Transverse colon (tissue), 4 donors: Measurements from ENCODE around the gene FRMPD4. TPM values are rescaled to one million over a fixed set of nuclear protein-coding genes. Genes with fewer than 3 reads are reported as not detected.

ENCODE experiments used
- DNase-seq: peaks from one replicate; pipeline ENCODE4 v3.0.0-alpha.2; 2019
- H3K27ac ChIP-seq, 4 donors: fragments of 200-600 bp; sonication (generic); 2 replicates each; pipeline ENCODE4 v1.5.1; 2016 to 2018; ENCODE audit warnings: inconsistent platforms in 4 of 4
- H3K27me3 ChIP-seq: fragments of 200-600 bp; sonication (generic); 2 replicates; pipeline ENCODE4 v1.5.1; 2017; ENCODE audit warnings: inconsistent platforms
- H3K36me3 ChIP-seq, 4 donors: fragments of 200-600 bp; sonication (generic); 2 replicates each; pipeline ENCODE4 v1.5.1; 2017 to 2019; ENCODE audit warnings: inconsistent platforms in 4 of 4
- H3K4me1 ChIP-seq, 4 donors: fragments of 200-600 bp; sonication (generic); 2 replicates each; pipeline ENCODE4 v1.5.1; 2017 to 2020; ENCODE audit warnings: inconsistent platforms in 4 of 4
- H3K4me3 ChIP-seq, 4 donors: fragments of 200-600 bp; sonication (generic); 1 replicate in 1 of 4; 2 replicates in 3 of 4; pipeline versions ENCODE4 v1.5.1 to v1.6.1; 2017 to 2019; ENCODE audit warnings: inconsistent platforms in 4 of 4
- H3K9me3 ChIP-seq, 2 donors: fragments of 200-600 bp; sonication (generic); 2 replicates each; pipeline ENCODE4 v1.5.1; 2017 to 2019; ENCODE audit warnings: inconsistent platforms in 2 of 2
- CTCF ChIP-seq, 5 experiments: fragments of 200-600 bp in 3 of 5; fragments of 450-650 bp in 2 of 5; sonication (generic) in 3 of 5; IDR thresholded peaks; 1 replicate in 2 of 5; 2 replicates in 3 of 5; pipeline ENCODE4 v1.5.1; 2016 to 2017; ENCODE audit warnings: antibody characterized with exemption in 5 of 5, inconsistent platforms in 3 of 5, mild to moderate bottlenecking in 2 of 5, moderate library complexity in 1 of 5
- EP300 ChIP-seq: sonication (generic); formaldehyde crosslinking; IDR thresholded peaks from one replicate; pipeline ENCODE4 v1.6.1; 2017; ENCODE audit warnings: antibody characterized with exemption, low read depth
- POLR2A ChIP-seq: fragments of 450-650 bp; IDR thresholded peaks from one replicate; pipeline ENCODE4 v1.6.1; 2016; ENCODE audit warnings: antibody characterized with exemption, mild to moderate bottlenecking, moderate library complexity
- POLR2AphosphoS5 ChIP-seq, 3 donors: sonication (generic); formaldehyde crosslinking; IDR thresholded peaks; one replicate each; pipeline ENCODE4 v1.6.1; 2016; ENCODE audit warnings: antibody characterized with exemption in 3 of 3
- WGBS, 2 donors: methylation state at CpG; one replicate each; pipeline ENCODE4 v1.1.5; 2018; ENCODE audit warnings: low coverage in 1 of 2; 5-methylcytosine and 5-hydroxymethylcytosine counted together
- in situ Hi-C, 4 donors: fragments of 200-750 bp; cut with MboI; loops; one replicate each; pipeline versions ENCODE4 v1.15.0 to v1.15.1; 2017; ENCODE audit warnings: low sequenced_read_pairs in 3 of 4, low pct_ligation_motif_present in 1 of 4, low pct_unique_long_range_greater_than_20kb in 1 of 4
- intact Hi-C: fragments of 100-400 bp; cut with DNase I; formaldehyde crosslinking; loops from one replicate; pipeline ENCODE4 v1.15.1; 2023; ENCODE audit warnings: low total_unique reads
- total RNA-seq, 4 donors: library from RNA; depleted of rRNA; stranded (reverse); fragments of >200 nt; gene quantifications; one replicate each; pipeline ENCODE4 v1.1.0, GENCODE V29; 2016

Gene FRMPD4
- total RNA-seq, 4 donors from 2014 or later, result 0.79 to 1.5 (median 0.82) TPM; not detected in 1

DNA sequence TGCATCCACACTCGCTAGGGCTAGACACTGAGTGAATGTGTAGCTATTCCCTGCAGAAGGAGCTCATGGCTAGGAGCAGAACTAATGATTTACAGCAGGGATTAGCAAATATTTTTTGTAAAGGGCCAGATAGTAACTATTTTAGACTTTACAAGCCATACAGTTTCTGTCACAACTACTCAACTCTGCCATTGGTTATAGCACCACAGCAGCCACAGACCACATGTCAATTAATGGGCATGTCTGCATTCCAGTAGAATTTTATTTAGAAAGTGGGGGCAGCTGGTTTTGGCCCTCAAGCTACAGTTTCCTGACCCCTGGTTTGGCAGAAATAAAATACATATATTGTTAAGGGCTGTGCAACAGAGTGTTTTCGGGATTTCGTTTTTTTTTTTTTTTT is 192.6 kb downstream of the FRMPD4 start:
- TF ChIP-seq POLR2AphosphoS5 (IDR thresholded peaks at IDR 0.05), result no peak
- no peak for TF ChIP-seq CTCF (IDR thresholded peaks at IDR 0.05)
- TF ChIP-seq EP300, result no peak
- TF ChIP-seq POLR2A, result no peak

GRCh38 chrX:12332786-12333347 is 194.6 kb downstream of the FRMPD4 start:
- no peak for TF ChIP-seq CTCF (IDR thresholded peaks at IDR 0.05)
- TF ChIP-seq EP300, result no peak
- TF ChIP-seq POLR2A, result no peak
- TF ChIP-seq POLR2AphosphoS5 (IDR thresholded peaks at IDR 0.05), result no peak

More for the DNA sequence above, 192.6 kb downstream of the FRMPD4 start:
- H3K36me3 ChIP-seq, result no peaks in the 10 kb centered on the region
- DNase-seq, result no peak
- H3K27me3 ChIP-seq, result no peaks in the 10 kb centered on the region
- WGBS, 2 donors, result 64% methylated on average over 3 of the region's 3 CpGs; no CpG with 5 or more reads in 1 of the 2 donors
- intact Hi-C loops, result no loop called here
- in situ Hi-C loops, result no loop called here
- no peak overlapping the region for H3K27ac ChIP-seq
- no peaks in the 10 kb centered on the region for H3K9me3 ChIP-seq
- no peaks in the 10 kb centered on the region for H3K4me1 ChIP-seq
- H3K4me3 ChIP-seq, result no peak overlapping the region

DNA sequence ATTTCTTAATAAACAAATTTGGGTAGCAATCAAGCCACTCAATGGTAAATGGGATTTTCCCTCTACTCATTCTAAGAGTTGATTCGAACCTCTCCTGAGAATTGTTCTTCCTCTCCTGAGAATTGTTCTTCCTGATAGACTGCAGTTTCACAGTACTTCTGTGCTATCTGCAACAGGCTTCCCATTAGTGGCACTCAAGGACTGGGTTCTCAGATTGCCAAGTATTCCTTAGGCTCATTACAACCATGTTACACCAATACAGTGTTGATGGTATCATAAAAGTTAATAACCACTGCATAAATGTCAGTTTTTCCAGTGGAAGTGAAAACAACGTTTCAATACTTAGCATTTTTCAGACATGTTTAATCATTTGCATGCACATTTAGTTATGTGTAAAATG is 201.6 kb downstream of the FRMPD4 start:
- no peak for DNase-seq
- 29 to 48% methylated on average over 1 to 2 of the region's 2 CpGs for WGBS, 2 donors
- Histone ChIP-seq H3K4me1 (no peaks in the 10 kb centered on the region), H3K36me3 (no peaks in the 10 kb centered on the region), H3K27ac (no peak overlapping the region), H3K9me3 (no peaks in the 10 kb centered on the region), H3K27me3 (no peaks in the 10 kb centered on the region), H3K4me3 (no peak overlapping the region)
- intact Hi-C loops (no loop called here), in situ Hi-C loops (no loop called here)
- TF ChIP-seq CTCF (IDR thresholded peaks at IDR 0.05), result no peak
- TF ChIP-seq EP300, result no peak

More at GRCh38 chrX:12332786-12333347, 194.6 kb downstream of the FRMPD4 start:
- no peaks in the 10 kb centered on the region for H3K4me1 ChIP-seq
- 57 to 63% methylated on average over 3 of the region's 3 CpGs for WGBS, 2 donors
- intact Hi-C loops, result no loop called here
- no peak for DNase-seq
- H3K4me3 ChIP-seq, result no peak overlapping the region
- no peaks in the 10 kb centered on the region for H3K9me3 ChIP-seq
- in situ Hi-C loops, result no loop called here
- H3K27me3 ChIP-seq, result no peaks in the 10 kb centered on the region
- H3K36me3 ChIP-seq, result no peaks in the 10 kb centered on the region
- H3K27ac ChIP-seq, result no peak overlapping the region

DNA sequence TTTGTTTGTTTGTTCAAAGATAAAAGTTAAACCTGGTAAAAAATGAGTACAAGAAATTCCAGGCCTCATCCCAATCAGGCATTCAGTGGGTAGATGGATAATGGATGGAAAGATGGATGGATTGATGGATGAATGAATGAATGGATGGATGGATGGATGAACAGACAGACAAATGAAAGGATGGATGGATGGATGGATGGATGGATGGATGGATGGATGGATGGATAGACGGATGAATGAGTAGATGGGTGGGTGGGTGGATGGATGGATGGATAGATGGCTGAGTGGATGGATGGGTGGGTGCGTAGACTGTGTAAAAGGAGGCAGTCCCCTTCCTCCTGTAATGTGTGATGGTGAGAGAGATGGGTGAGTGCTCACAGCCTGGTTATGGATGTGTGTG is 206.7 kb downstream of the FRMPD4 start:
- DNase-seq, result no peak
- Histone ChIP-seq H3K4me1 (no peaks in the 10 kb centered on the region), H3K27me3 (no peaks in the 10 kb centered on the region), H3K9me3 (no peaks in the 10 kb centered on the region), H3K36me3 (no peaks in the 10 kb centered on the region), H3K27ac (no peak overlapping the region), H3K4me3 (no peak overlapping the region)
- intact Hi-C loops (no loop called here), in situ Hi-C loops (no loop called here)
- TF ChIP-seq EP300 (no peak), CTCF (IDR thresholded peaks at IDR 0.05) (no peak), POLR2A (no peak), POLR2AphosphoS5 (IDR thresholded peaks at IDR 0.05) (no peak)
- WGBS, 2 donors, result 91% methylated on average over 2 of the region's 2 CpGs; no CpG with 5 or more reads in 1 of the 2 donors
